Astrocyte of the cerebellum (primary cell): Measurements from ENCODE around the gene CRYAA.
"Not testable (repeated sequence)": the region's sequence is repeated elsewhere in the genome, so short reads cannot be mapped to it uniquely, and the experiment has no call there.

Experiments used
- DNase-seq: peaks from one replicate; pipeline ENCODE4 v3.0.0-alpha.2; 2011; ENCODE audit warnings: low read depth
- H3K4me3 ChIP-seq: 2 replicates; pipeline ENCODE4 v1.5.1; 2011; ENCODE audit warnings: mild to moderate bottlenecking, low read depth, low read length, moderate library complexity
- in situ Hi-C: cut with HindIII; loops from 2 replicates; pipeline ENCODE4 v1.10.0; 2017; ENCODE audit warnings: low sequenced_read_pairs

The CRYAA gene, protein sequence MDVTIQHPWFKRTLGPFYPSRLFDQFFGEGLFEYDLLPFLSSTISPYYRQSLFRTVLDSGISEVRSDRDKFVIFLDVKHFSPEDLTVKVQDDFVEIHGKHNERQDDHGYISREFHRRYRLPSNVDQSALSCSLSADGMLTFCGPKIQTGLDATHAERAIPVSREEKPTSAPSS

GRCh38 chr21:43168708-43169107, at the start of gene CRYAA:
CRYAA (plus strand) TSS chr21:43169008; CDS start chr21:43169100, 92 bp downstream.
- DNase-seq, H3K4me3 ChIP-seq, in situ Hi-C loops: not testable (repeated sequence)

GRCh38 chr21:43130094-43130493, 38.7 kb upstream of the CRYAA start:
- H3K4me3 ChIP-seq, DNase-seq, in situ Hi-C loops: not testable (repeated sequence)

- H3K4me3 ChIP-seq, DNase-seq, in situ Hi-C loops: not testable (repeated sequence)
Measured at GRCh38 chr21:43134520-43134919, 34.3 kb upstream of the CRYAA start.

DNA sequence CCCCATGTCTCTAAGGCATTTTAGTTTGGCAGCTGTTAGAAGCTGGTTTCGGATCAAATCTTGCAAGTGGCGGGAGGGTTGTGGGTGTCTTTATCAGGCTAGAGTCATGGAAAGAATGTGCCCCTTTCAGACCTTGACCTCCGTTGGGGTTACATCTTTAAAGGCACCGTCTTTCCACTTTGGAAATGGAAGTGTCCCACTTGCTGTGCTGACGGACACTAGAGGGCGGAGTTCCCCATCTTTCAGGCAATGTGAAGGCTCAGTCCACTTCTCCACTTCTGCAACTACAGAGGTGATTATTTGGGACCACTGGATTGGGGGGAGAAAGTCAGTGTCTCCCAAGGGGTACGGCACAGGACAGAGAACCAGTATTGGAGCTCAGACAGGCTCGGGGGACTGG, 29.9 kb upstream of the CRYAA start:
- in situ Hi-C loops, H3K4me3 ChIP-seq, DNase-seq: not testable (repeated sequence)

DNA sequence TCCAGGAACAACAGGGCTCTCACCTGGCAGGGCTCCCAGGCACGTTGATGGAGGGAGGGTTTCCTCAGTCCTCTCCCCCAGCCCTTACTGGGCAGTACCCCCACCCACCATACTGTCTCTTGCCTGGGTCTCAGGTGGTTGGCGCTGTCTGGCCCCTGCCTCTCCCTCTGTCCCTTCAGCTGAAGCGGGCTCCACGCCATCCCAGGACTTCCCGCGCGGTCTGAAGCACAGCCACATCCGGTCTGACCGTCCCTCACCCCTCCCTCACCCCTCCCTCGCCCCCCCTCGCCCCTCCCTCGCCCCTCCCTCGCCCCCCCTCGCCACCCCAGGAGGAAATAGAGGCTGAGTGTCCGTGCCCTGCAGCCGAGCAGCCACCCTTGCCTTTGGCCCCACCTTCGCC, 27.4 kb upstream of the CRYAA start:
- DNase-seq, H3K4me3 ChIP-seq, in situ Hi-C loops: not testable (repeated sequence)

- H3K4me3 ChIP-seq, DNase-seq, in situ Hi-C loops: not testable (repeated sequence)
Measured at GRCh38 chr21:43146637-43147036, 22.2 kb upstream of the CRYAA start.

- H3K4me3 ChIP-seq, DNase-seq, in situ Hi-C loops: not testable (repeated sequence)
Measured at GRCh38 chr21:43147999-43148398, 20.8 kb upstream of the CRYAA start.

DNA sequence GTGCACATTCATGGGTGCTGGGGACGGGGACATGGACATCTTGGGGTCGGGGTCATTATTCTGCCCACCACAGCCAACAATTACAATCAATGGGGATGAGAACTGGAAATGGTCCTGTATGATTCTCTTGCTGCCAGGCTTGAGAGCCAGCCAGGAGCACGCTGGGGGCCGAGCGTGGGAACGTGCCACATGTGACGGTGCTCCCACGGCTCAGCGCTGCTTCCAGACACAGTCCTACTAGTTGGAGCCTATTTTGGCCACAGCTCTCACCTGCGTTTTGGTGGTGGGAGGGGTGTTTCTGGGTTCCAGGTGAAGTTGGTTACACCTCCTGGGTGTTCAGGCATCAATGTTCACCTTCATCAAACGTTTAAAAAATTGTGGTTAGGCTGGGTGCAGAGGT, 19.5 kb upstream of the CRYAA start:
- in situ Hi-C loops, DNase-seq, H3K4me3 ChIP-seq: not testable (repeated sequence)

- H3K4me3 ChIP-seq, in situ Hi-C loops, DNase-seq: not testable (repeated sequence)
Measured at GRCh38 chr21:43153601-43154000, 15.2 kb upstream of the CRYAA start.

- H3K4me3 ChIP-seq, in situ Hi-C loops, DNase-seq: not testable (repeated sequence)
Measured at GRCh38 chr21:43159279-43160175, 9.3 kb upstream of the CRYAA start.

DNA sequence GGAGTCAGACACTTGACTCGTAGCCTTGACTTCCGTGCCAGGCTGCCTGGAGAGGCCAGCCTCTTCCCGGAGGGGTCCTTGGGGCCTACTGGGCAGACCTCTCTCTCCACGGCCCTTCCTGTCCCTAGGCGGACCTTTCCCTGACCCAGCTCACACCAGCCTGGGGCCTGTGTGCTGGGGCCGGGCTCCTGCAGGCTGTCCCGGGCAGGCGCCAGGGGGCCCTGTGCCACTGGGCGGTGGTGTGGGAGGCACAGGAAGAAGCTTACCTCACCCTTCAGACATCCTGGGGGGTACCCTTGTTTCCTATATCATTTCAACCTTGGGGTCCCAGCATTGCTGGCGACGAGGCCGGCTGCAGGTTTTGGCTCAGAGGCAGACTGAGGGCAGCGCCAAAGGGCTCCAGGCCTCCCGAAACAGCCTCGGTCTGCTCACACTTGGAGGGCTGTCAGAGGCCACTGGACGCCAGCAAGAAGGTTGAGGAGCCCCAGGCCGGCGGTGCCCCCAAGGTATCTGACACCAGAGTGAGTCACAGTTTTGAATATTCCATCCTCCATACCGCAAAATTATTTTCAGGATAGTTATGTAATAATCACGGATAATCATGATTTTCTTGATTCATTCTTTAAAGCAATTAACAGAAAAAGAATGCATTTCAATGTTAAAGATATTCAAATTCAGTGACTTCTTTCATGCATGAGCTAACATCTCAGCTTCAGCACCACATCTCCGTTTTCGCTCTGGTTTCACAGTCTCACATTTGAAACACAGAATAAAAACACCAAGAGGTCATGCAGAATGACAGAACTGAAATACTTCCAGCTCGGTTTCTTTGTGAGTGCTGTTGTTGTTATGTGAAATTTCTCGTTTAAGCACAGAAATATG, 6.7 kb upstream of the CRYAA start:
- in situ Hi-C loops, DNase-seq, H3K4me3 ChIP-seq: not testable (repeated sequence)

DNA sequence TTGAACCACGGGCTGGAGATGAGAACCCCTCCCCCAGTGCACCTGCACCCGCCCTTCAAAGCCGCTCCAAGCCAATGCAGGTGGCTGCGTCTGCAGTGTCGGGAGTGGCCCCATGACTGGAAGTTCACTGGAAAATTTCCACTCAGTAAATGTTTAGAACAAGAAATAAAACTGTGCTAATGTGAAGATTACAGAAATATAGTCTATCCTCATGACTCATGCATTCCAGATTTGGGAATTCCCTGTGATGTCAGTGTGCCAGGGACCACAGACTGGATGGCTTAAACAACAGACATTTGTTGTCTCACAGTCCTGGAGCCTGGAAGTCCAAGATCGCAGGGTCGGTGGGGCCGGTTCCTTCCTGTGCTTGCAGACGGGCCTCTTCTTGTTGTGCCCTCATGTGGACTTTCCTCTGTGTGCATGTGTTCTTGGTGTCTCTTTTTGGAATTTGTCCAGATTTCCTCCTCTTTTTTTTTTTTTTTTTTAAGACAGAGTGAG, 6.1 kb upstream of the CRYAA start:
- in situ Hi-C loops, DNase-seq, H3K4me3 ChIP-seq: not testable (repeated sequence)

GRCh38 chr21:43164823-43165222, 4.0 kb upstream of the CRYAA start:
- in situ Hi-C loops, DNase-seq, H3K4me3 ChIP-seq: not testable (repeated sequence)

DNA sequence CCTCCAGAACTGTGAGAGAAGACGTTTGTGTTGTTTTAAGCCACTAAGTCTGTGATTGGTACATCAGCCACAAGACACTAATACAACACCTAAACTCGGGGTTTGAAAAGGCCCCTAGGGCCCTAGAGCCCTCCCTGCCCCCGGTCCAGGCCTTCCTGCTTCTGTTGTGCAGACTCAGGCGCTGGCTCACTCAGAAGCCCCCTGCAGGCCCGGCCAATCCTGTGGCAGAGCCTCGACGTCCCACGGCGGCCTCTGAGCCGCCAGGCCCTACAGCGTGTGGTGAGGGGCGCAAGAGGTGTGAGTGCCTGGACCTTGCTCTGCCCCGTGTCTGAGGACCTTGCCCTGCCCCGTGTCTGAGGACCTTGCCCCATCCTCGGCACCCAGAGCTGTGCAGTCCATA, 3.1 kb upstream of the CRYAA start:
- in situ Hi-C loops, DNase-seq, H3K4me3 ChIP-seq: not testable (repeated sequence)

GRCh38 chr21:43169230-43169886, 550 bp downstream of the CRYAA start:
- DNase-seq, H3K4me3 ChIP-seq, in situ Hi-C loops: not testable (repeated sequence)

- DNase-seq, in situ Hi-C loops: not testable (repeated sequence)
Measured at GRCh38 chr21:43169891-43170290, 1.1 kb downstream of the CRYAA start.

GRCh38 chr21:43172812-43173211, 4.0 kb downstream of the CRYAA start:
- in situ Hi-C loops, DNase-seq, H3K4me3 ChIP-seq: not testable (repeated sequence)

More at GRCh38 chr21:43169891-43170290, 1.1 kb downstream of the CRYAA start:
- not testable (repeated sequence) for H3K4me3 ChIP-seq
